OCI-M2 (cell line): ENCODE data around the gene SPATA3.

Experiments
- DNase-seq: peaks from one replicate; lab custom pipeline; 2025; ENCODE audit not compliant: unreplicated experiment; lab: John Stamatoyannopoulos, UW

Gene SPATA3

GRCh38 chr2:230995821-230996220, at the start of gene SPATA3:
TSS of gene SPATA3 (plus strand) at chr2:230996121. CDS start at chr2:230996234, 113 bp downstream.
- no peak for DNase-seq

- no peak for DNase-seq
These were observed 49.3 kb upstream of the SPATA3 start for GRCh38 chr2:230946429-230947234.

GRCh38 chr2:230947235-230947576, 48.7 kb upstream of the SPATA3 start:
- no peak for DNase-seq

GRCh38 chr2:230947908-230948365, 48.0 kb upstream of the SPATA3 start:
- no peak for DNase-seq

- DNase-seq, result no peak
These were observed 45.7 kb upstream of the SPATA3 start for GRCh38 chr2:230949966-230950873.

GRCh38 chr2:230950874-230951339, 45.0 kb upstream of the SPATA3 start:
- no peak for DNase-seq

- no peak for DNase-seq
These were observed 44.5 kb upstream of the SPATA3 start for GRCh38 chr2:230951396-230951795.

- DNase-seq, result no peak
These were observed 43.5 kb upstream of the SPATA3 start for GRCh38 chr2:230952226-230952956.

GRCh38 chr2:230953845-230954244, 42.1 kb upstream of the SPATA3 start:
- DNase-seq, result no peak

GRCh38 chr2:230954746-230955145, 41.2 kb upstream of the SPATA3 start:
- no peak for DNase-seq

- DNase-seq, result no peak
These were observed 40.7 kb upstream of the SPATA3 start for GRCh38 chr2:230955163-230955737.

- DNase-seq, result no peak
These were observed 38.8 kb upstream of the SPATA3 start for GRCh38 chr2:230956827-230957755.

GRCh38 chr2:230957756-230958391, 38.0 kb upstream of the SPATA3 start:
- no peak for DNase-seq

- DNase-seq, result no peak
These were observed 36.8 kb upstream of the SPATA3 start for GRCh38 chr2:230958820-230959756.

- no peak for DNase-seq
These were observed 35.9 kb upstream of the SPATA3 start for GRCh38 chr2:230960026-230960425.

- DNase-seq, result no peak
These were observed 34.8 kb upstream of the SPATA3 start for GRCh38 chr2:230961091-230961491.

- no peak for DNase-seq
These were observed 31.7 kb upstream of the SPATA3 start for GRCh38 chr2:230964136-230964730.

GRCh38 chr2:230967113-230967512, 28.8 kb upstream of the SPATA3 start:
- DNase-seq, result no peak
